GM23338 (cell line): ENCODE data around the gene SAMD7. TPM values are rescaled to one million over a fixed set of nuclear protein-coding genes. Genes with fewer than 3 reads are reported as not detected.
A peak's percentile ranks its signal among the peaks of the same experiment; 100 is the strongest.

Source experiments
- ATAC-seq: fragments of 200-7000 bp; cut with Tn5 transposase; 3 replicates; pipeline ENCODE4 v1.9.1; 2020
- DNase-seq: peaks from one replicate; pipeline ENCODE4 v3.0.0-alpha.2; 2015; ENCODE audit warnings: low spot score
- H2AFZ ChIP-seq: fragments of 200-600 bp; sonication (generic); 2 replicates; pipeline ENCODE4 v1.8.0; 2016; ENCODE audit warnings: antibody characterized with exemption, mild to moderate bottlenecking, moderate library complexity
- H3F3A ChIP-seq: fragments of 200-600 bp; sonication (generic); replicated peaks from 2 replicates; pipeline ENCODE4 v1.8.0; 2017; ENCODE audit warnings: antibody characterized with exemption, mixed run types, low read depth
- H3K27ac ChIP-seq: fragments of 200-600 bp; sonication (generic); 2 replicates; pipeline ENCODE4 v1.6.1; 2016; ENCODE audit warnings: low read depth
- H3K27me3 ChIP-seq: fragments of 200-600 bp; sonication (generic); 2 replicates; pipeline ENCODE4 v1.8.0; 2016; ENCODE audit warnings: mild to moderate bottlenecking, mixed run types, moderate library complexity; ENCODE audit not compliant: insufficient read depth
- H3K36me3 ChIP-seq: fragments of 200-600 bp; sonication (generic); 2 replicates; pipeline ENCODE4 v1.8.0; 2016; ENCODE audit warnings: mild to moderate bottlenecking; ENCODE audit not compliant: insufficient read depth
- H3K4me1 ChIP-seq: fragments of 200-600 bp; sonication (generic); 2 replicates; pipeline ENCODE4 v1.8.0; 2016; ENCODE audit warnings: mild to moderate bottlenecking, moderate library complexity; ENCODE audit not compliant: insufficient read depth
- H3K4me2 ChIP-seq: fragments of 200-600 bp; sonication (generic); 2 replicates; pipeline ENCODE4 v1.7.1; 2017; ENCODE audit warnings: mixed run types
- H3K4me3 ChIP-seq: fragments of 200-600 bp; sonication (generic); 2 replicates; pipeline ENCODE4 v1.6.1; 2016; ENCODE audit warnings: mixed run types
- H3K79me2 ChIP-seq: fragments of 200-600 bp; sonication (generic); replicated peaks from 2 replicates; pipeline ENCODE4 v1.8.0; 2017; ENCODE audit warnings: mild to moderate bottlenecking; ENCODE audit not compliant: insufficient read depth
- H3K9me2 ChIP-seq: fragments of 200-600 bp; sonication (generic); 2 replicates; pipeline ENCODE4 v1.8.0; 2017; ENCODE audit not compliant: insufficient read depth
- H4K20me1 ChIP-seq: fragments of 200-600 bp; sonication (generic); replicated peaks from 2 replicates; pipeline ENCODE4 v1.8.0; 2017; ENCODE audit warnings: mild to moderate bottlenecking; ENCODE audit not compliant: insufficient read depth
- H3K27ac Mint-ChIP-seq: 2 replicates; pipeline ENCODE4 v1.8.0; 2020; ENCODE audit warnings: inconsistent platforms, mild to moderate bottlenecking, moderate library complexity, mixed read lengths
- H3K27me3 Mint-ChIP-seq: 3 replicates; pipeline ENCODE4 v1.8.0; 2022; ENCODE audit warnings: low read depth, mild to moderate bottlenecking, moderate library complexity, mixed read lengths, inconsistent platforms; ENCODE audit not compliant: insufficient read depth, poor library complexity
- H3K36me3 Mint-ChIP-seq: 3 replicates; pipeline ENCODE4 v1.8.0; 2021; ENCODE audit warnings: low read depth, mild to moderate bottlenecking, inconsistent platforms, moderate library complexity, mixed read lengths
- H3K4me1 Mint-ChIP-seq: 3 replicates; pipeline ENCODE4 v1.8.0; 2020; ENCODE audit warnings: mild to moderate bottlenecking, inconsistent platforms, mixed read lengths
- H3K4me3 Mint-ChIP-seq: 3 replicates; pipeline ENCODE4 v1.8.0; 2021; ENCODE audit warnings: moderate library complexity, mild to moderate bottlenecking, inconsistent platforms, mixed read lengths
- H3K9me3 Mint-ChIP-seq: 3 replicates; pipeline ENCODE4 v1.8.0; 2020; ENCODE audit warnings: moderate library complexity, mild to moderate bottlenecking, inconsistent platforms, mixed read lengths
- CREB1 ChIP-seq: fragments of 250-450 bp; sonication (Bioruptor Pico); IDR thresholded peaks from 2 replicates; pipeline ENCODE4 v1.5.0; 2020; ENCODE audit warnings: low read depth, mild to moderate bottlenecking, moderate library complexity
- EZH2 ChIP-seq: fragments of 200-600 bp; sonication (generic); IDR thresholded peaks from one replicate; pipeline ENCODE4 v1.8.0; 2017; ENCODE audit warnings: antibody characterized with exemption, mild to moderate bottlenecking, low read depth; ENCODE audit not compliant: unreplicated experiment
- EZH2phosphoT487 ChIP-seq: fragments of 200-600 bp; sonication (generic); IDR thresholded peaks from one replicate; pipeline ENCODE4 v1.8.1; 2018; ENCODE audit warnings: antibody characterized with exemption; ENCODE audit not compliant: unreplicated experiment
- JUNB ChIP-seq: IDR thresholded peaks from one replicate; pipeline ENCODE4 v1.6.1; 2016; ENCODE audit warnings: antibody characterized with exemption; ENCODE audit not compliant: unreplicated experiment
- NANOG ChIP-seq: IDR thresholded peaks from 2 replicates; pipeline ENCODE4 v1.6.1; 2016; ENCODE audit warnings: antibody characterized with exemption, borderline replicate concordance
- POLR2AphosphoS5 ChIP-seq: IDR thresholded peaks from 2 replicates; pipeline ENCODE4 v1.6.1; 2016; ENCODE audit warnings: antibody characterized with exemption, low read depth
- STAT1 ChIP-seq: IDR thresholded peaks from one replicate; pipeline ENCODE4 v1.6.1; 2016; ENCODE audit warnings: antibody characterized with exemption; ENCODE audit not compliant: unreplicated experiment
- ZNF114 ChIP-seq: fragments of 250-450 bp; sonication (Bioruptor Pico); IDR thresholded peaks from 2 replicates; pipeline ENCODE4 v1.5.0; 2020; ENCODE audit warnings: mild to moderate bottlenecking, moderate library complexity
- ZNF331 ChIP-seq: fragments of 250-450 bp; sonication (Bioruptor Pico); IDR thresholded peaks from 2 replicates; pipeline ENCODE4 v1.5.0; 2020; ENCODE audit warnings: low read depth, mild to moderate bottlenecking, moderate library complexity
- polyA plus RNA-seq: library from polyadenylated mRNA; unstranded; fragments of >200 nt; fragmentation: Nextera tagmentation; extraction: Ambion mirVana; gene quantifications from 2 replicates; pipeline ENCODE4 v1.2.1, GENCODE V29; 2016
- total RNA-seq: library from RNA; depleted of rRNA; stranded (reverse); fragments of >200 nt; shearing (Covaris generic); gene quantifications from 2 replicates; pipeline ENCODE4 v1.2.3, GENCODE V29; 2014
- TF ChIP-seq, protein P1 (sequence below): IDR thresholded peaks from one replicate; pipeline ENCODE4 v1.6.1; 2018; ENCODE audit warnings: antibody characterized with exemption; ENCODE audit not compliant: unreplicated experiment
- TF ChIP-seq, protein P2 (sequence below): IDR thresholded peaks from 2 replicates; pipeline ENCODE4 v1.6.1; 2016; ENCODE audit warnings: antibody characterized with exemption
- TF ChIP-seq, protein P3 (sequence below): fragments of 250-450 bp; sonication (Bioruptor Pico); IDR thresholded peaks from 2 replicates; pipeline ENCODE4 v1.5.0; 2020; ENCODE audit warnings: mild to moderate bottlenecking, moderate library complexity
- TF ChIP-seq, protein P4 (sequence below), 2 experiments: fragments of 200-600 bp in 1 of 2; sonication (generic) in 1 of 2; conservative IDR thresholded peaks; 2 replicates each; pipeline versions ENCODE4 v1.5.1 to v1.6.1; 2016 to 2017; ENCODE audit warnings: antibody characterized with exemption in 2 of 2, low read depth in 2 of 2, mild to moderate bottlenecking in 2 of 2, moderate library complexity in 1 of 2

The SAMD7 gene
- total and polyA plus RNA-seq, 2 experiments from 2014 or later = not detected

DNA sequence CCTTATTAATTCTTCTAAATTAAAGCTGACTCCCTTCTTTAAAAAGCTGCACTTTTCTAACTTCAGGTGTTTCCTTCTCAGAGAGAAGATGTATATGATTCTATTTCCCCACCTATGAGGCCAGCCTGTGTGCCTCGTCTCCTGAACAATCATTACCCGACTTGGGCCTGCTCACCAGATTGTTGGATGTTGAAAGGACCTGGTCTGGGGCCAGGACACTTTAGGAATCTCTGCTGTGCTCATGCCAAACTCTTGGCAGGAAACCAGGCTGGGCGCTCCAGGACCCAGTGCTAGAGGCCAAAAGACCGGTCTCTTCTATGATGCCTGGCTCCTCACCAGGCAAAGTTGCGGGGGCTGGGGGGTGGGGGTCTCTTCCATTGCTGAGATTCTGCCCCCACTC is 24.7 kb upstream of the SAMD7 start:
- TF ChIP-seq ZNF331 (CRISPR knock-in tag) = no peak
- TF ChIP-seq, protein P1, sequence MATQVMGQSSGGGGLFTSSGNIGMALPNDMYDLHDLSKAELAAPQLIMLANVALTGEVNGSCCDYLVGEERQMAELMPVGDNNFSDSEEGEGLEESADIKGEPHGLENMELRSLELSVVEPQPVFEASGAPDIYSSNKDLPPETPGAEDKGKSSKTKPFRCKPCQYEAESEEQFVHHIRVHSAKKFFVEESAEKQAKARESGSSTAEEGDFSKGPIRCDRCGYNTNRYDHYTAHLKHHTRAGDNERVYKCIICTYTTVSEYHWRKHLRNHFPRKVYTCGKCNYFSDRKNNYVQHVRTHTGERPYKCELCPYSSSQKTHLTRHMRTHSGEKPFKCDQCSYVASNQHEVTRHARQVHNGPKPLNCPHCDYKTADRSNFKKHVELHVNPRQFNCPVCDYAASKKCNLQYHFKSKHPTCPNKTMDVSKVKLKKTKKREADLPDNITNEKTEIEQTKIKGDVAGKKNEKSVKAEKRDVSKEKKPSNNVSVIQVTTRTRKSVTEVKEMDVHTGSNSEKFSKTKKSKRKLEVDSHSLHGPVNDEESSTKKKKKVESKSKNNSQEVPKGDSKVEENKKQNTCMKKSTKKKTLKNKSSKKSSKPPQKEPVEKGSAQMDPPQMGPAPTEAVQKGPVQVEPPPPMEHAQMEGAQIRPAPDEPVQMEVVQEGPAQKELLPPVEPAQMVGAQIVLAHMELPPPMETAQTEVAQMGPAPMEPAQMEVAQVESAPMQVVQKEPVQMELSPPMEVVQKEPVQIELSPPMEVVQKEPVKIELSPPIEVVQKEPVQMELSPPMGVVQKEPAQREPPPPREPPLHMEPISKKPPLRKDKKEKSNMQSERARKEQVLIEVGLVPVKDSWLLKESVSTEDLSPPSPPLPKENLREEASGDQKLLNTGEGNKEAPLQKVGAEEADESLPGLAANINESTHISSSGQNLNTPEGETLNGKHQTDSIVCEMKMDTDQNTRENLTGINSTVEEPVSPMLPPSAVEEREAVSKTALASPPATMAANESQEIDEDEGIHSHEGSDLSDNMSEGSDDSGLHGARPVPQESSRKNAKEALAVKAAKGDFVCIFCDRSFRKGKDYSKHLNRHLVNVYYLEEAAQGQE = no peak
- TF ChIP-seq CREB1 (CRISPR knock-in tag) = no peak
- TF ChIP-seq, protein P2, sequence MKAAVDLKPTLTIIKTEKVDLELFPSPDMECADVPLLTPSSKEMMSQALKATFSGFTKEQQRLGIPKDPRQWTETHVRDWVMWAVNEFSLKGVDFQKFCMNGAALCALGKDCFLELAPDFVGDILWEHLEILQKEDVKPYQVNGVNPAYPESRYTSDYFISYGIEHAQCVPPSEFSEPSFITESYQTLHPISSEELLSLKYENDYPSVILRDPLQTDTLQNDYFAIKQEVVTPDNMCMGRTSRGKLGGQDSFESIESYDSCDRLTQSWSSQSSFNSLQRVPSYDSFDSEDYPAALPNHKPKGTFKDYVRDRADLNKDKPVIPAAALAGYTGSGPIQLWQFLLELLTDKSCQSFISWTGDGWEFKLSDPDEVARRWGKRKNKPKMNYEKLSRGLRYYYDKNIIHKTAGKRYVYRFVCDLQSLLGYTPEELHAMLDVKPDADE = no peak
- no peak for TF ChIP-seq STAT1
- TF ChIP-seq POLR2AphosphoS5 = no peak
- TF ChIP-seq ZNF114 = no peak
- TF ChIP-seq NANOG = no peak
- no peak for TF ChIP-seq JUNB
- TF ChIP-seq, protein P3, sequence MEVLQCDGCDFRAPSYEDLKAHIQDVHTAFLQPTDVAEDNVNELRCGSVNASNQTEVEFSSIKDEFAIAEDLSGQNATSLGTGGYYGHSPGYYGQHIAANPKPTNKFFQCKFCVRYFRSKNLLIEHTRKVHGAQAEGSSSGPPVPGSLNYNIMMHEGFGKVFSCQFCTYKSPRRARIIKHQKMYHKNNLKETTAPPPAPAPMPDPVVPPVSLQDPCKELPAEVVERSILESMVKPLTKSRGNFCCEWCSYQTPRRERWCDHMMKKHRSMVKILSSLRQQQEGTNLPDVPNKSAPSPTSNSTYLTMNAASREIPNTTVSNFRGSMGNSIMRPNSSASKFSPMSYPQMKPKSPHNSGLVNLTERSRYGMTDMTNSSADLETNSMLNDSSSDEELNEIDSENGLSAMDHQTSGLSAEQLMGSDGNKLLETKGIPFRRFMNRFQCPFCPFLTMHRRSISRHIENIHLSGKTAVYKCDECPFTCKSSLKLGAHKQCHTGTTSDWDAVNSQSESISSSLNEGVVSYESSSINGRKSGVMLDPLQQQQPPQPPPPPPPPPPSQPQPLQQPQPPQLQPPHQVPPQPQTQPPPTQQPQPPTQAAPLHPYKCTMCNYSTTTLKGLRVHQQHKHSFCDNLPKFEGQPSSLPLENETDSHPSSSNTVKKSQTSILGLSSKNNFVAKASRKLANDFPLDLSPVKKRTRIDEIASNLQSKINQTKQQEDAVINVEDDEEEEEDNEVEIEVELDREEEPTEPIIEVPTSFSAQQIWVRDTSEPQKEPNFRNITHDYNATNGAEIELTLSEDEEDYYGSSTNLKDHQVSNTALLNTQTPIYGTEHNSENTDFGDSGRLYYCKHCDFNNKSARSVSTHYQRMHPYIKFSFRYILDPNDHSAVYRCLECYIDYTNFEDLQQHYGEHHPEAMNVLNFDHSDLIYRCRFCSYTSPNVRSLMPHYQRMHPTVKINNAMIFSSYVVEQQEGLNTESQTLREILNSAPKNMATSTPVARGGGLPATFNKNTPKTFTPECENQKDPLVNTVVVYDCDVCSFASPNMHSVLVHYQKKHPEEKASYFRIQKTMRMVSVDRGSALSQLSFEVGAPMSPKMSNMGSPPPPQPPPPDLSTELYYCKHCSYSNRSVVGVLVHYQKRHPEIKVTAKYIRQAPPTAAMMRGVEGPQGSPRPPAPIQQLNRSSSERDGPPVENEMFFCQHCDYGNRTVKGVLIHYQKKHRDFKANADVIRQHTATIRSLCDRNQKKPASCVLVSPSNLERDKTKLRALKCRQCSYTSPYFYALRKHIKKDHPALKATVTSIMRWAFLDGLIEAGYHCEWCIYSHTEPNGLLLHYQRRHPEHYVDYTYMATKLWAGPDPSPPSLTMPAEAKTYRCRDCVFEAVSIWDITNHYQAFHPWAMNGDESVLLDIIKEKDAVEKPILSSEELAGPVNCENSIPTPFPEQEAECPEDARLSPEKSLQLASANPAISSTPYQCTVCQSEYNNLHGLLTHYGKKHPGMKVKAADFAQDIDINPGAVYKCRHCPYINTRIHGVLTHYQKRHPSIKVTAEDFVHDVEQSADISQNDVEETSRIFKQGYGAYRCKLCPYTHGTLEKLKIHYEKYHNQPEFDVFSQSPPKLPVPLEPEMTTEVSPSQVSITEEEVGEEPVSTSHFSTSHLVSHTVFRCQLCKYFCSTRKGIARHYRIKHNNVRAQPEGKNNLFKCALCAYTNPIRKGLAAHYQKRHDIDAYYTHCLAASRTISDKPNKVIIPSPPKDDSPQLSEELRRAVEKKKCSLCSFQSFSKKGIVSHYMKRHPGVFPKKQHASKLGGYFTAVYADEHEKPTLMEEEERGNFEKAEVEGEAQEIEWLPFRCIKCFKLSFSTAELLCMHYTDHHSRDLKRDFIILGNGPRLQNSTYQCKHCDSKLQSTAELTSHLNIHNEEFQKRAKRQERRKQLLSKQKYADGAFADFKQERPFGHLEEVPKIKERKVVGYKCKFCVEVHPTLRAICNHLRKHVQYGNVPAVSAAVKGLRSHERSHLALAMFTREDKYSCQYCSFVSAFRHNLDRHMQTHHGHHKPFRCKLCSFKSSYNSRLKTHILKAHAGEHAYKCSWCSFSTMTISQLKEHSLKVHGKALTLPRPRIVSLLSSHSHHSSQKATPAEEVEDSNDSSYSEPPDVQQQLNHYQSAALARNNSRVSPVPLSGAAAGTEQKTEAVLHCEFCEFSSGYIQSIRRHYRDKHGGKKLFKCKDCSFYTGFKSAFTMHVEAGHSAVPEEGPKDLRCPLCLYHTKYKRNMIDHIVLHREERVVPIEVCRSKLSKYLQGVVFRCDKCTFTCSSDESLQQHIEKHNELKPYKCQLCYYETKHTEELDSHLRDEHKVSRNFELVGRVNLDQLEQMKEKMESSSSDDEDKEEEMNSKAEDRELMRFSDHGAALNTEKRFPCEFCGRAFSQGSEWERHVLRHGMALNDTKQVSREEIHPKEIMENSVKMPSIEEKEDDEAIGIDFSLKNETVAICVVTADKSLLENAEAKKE (CRISPR knock-in tag) = no peak
- TF ChIP-seq, protein P4, sequence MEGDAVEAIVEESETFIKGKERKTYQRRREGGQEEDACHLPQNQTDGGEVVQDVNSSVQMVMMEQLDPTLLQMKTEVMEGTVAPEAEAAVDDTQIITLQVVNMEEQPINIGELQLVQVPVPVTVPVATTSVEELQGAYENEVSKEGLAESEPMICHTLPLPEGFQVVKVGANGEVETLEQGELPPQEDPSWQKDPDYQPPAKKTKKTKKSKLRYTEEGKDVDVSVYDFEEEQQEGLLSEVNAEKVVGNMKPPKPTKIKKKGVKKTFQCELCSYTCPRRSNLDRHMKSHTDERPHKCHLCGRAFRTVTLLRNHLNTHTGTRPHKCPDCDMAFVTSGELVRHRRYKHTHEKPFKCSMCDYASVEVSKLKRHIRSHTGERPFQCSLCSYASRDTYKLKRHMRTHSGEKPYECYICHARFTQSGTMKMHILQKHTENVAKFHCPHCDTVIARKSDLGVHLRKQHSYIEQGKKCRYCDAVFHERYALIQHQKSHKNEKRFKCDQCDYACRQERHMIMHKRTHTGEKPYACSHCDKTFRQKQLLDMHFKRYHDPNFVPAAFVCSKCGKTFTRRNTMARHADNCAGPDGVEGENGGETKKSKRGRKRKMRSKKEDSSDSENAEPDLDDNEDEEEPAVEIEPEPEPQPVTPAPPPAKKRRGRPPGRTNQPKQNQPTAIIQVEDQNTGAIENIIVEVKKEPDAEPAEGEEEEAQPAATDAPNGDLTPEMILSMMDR (conservative IDR thresholded peaks at IDR 0.05; ENCODE audit: low read depth in 2 of 2) = no peak
- TF ChIP-seq EZH2phosphoT487 = no peak
- TF ChIP-seq EZH2 = no peak
- DNase-seq (peak; percentile 22), ATAC-seq (peak; percentile 53)
- Histone ChIP-seq H3K79me2 (no peaks in the 10 kb centered on the region), H2AFZ (peak overlapping the region; percentile 77; the same call in 1 of the 2 replicates), H3K4me3 (no peak overlapping the region), H3F3A (no peaks in the 10 kb centered on the region), H3K36me3 (no peaks in the 10 kb centered on the region), H3K4me2 (no peak overlapping the region), H3K4me1 (peaks cover 14% of the 10 kb centered on the region), H3K27ac (no peak overlapping the region; the same call in 1 of the 2 replicates), H3K9me2 (no peaks in the 10 kb centered on the region), H3K27me3 (no peaks in the 10 kb centered on the region), H4K20me1 (no peaks in the 10 kb centered on the region)
- peak overlapping the region; percentile 46; the same call in 1 of the 2 replicates for H3K27ac Mint-ChIP-seq
- no peak overlapping the region for H3K4me3 Mint-ChIP-seq
- no peaks in the 10 kb centered on the region for H3K27me3 Mint-ChIP-seq
- H3K4me1 Mint-ChIP-seq = peaks cover 16% of the 10 kb centered on the region
- H3K36me3 Mint-ChIP-seq = no peaks in the 10 kb centered on the region
- no peaks in the 10 kb centered on the region for H3K9me3 Mint-ChIP-seq
